ENCODE data around the gene TBPL2.
"Not testable (repeated sequence)": the region's sequence is repeated elsewhere in the genome, so short reads cannot be mapped to it uniquely, and the experiment has no call there.

TBPL2 gene

GRCh38 chr14:55404173-55404854, 36.1 kb downstream of the TBPL2 start:
- DNase-seq (ENCODE audit: low spot score) (no peak), FAIRE-seq (no peak)

- FAIRE-seq: peak; percentile 96
- DNase-seq (ENCODE audit: low spot score): no peak
Measured at GRCh38 chr14:55401751-55402150, 38.7 kb downstream of the TBPL2 start.

DNA sequence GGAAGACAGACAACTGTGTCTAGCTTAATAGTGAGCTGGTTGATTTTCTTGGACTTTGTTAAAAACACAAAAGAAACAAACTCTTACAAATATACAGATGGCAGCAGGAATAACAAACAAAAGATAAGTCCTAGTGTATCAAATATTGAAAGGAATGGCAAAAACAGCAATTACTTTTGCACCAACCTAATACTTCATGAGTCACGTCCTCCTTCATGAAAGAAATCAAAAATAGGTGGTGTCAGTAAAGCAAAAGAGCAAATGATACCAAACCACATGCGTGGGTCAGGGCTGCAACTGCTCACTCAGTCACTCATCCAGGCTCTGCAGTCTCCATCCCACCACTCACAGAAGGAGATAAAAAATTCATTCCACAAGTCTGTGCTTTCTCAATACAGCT, 40.6 kb downstream of the TBPL2 start:
- peak; percentile 37 for FAIRE-seq
- DNase-seq (ENCODE audit: low spot score): no peak

GRCh38 chr14:55399183-55399582, 41.2 kb downstream of the TBPL2 start:
- FAIRE-seq (no peak), DNase-seq (ENCODE audit: low spot score) (no peak)

DNA sequence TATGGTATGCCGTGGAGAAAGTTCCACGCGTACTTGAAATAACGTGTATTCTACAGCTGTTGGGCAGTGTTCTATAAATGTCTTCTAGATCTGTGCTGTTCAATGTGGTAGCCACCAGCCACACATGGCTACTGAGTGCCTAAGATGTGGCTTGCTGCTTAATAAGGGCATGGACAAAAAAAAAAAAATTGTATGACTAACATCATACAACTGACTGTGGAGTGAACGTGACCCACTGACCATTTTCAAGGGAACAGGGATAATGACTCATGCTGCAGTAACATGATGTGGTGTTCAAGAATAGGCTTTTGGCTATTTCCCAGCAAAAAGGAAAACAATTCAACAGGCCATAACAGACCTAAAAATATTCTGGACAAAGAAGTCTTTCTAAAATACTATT, 41.7 kb downstream of the TBPL2 start:
- peak; percentile 53 for FAIRE-seq
- peak; percentile 86 for DNase-seq (ENCODE audit: low spot score)

GRCh38 chr14:55389330-55389729, 51.1 kb downstream of the TBPL2 start:
- no peak for FAIRE-seq
- no peak for DNase-seq (ENCODE audit: low spot score)

DNA sequence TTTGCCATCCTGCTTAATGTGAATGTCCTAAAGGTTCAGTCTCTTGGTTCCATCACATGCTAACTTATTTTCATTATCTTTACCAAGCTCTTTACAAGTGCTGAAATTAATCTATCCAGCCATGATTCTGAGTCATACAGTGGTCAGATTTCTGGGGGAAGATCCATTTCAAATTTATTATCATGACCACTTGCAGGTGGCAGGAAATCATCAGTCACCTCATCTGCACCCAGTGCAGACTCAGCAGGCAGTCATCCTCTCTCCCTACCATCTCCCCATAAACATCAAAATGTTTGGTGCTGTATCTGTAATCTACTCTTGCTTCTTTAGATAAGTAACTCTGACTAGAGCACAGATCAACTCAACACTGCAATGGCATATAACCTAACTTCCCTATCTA, 52.3 kb downstream of the TBPL2 start:
- FAIRE-seq: no peak
- DNase-seq (ENCODE audit: low spot score): no peak

DNA sequence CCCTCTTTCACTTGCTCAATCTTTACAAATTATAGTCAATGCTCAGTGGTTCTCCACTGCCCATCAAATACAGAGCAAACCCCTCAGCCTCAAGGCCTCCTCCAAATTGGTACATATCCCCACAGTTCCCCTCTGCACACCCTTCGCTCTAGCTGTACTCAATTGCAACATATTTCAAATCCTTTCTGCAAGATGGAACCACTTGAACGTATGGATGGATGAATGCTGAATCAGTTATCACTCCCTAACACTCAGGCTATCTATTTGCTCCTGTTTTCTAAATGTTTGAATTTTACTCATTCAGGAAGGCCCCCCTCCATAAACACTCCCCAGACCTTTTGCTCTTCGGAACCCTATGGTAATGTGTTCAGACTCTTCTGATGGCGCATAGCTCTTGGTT, 53.3 kb downstream of the TBPL2 start:
- FAIRE-seq (no peak), DNase-seq (ENCODE audit: low spot score) (no peak)

DNA sequence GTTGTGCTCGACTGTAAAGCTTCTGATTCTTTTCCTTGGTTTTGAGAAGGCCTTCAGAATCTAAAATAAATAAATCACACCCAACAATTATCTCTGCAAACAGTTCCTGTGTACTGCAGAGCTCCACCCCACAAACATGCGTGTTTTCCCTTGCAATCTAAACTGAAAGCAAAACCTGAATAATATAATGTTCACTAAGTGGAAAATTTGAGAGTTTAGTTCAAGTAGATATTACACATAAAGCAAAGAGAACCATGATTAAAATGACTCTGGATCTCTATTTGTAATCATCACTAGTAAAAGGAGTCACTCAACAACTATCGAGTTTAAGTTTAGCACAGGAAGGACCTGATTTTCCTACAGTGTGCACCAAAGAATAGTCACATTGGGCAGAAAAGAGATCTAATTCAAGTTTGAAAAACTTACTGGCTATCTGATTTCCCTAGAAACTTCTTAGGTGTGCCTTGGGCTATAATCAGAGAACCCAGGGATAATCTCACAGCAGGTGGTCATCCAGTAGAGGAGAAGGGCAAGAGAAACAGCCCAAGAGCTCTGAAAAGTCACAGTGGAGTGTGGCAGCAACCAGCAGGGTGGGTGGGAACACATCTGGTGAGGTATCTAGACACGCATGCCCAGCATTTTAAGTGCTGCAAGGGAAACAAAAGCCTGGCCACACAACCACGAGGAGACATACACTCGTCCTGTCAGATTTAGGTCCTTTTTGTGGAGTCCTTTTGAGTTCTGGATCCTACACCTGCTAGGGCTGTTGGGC, 54.2 kb downstream of the TBPL2 start:
- FAIRE-seq (no peak), DNase-seq (ENCODE audit: low spot score) (no peak)

DNA sequence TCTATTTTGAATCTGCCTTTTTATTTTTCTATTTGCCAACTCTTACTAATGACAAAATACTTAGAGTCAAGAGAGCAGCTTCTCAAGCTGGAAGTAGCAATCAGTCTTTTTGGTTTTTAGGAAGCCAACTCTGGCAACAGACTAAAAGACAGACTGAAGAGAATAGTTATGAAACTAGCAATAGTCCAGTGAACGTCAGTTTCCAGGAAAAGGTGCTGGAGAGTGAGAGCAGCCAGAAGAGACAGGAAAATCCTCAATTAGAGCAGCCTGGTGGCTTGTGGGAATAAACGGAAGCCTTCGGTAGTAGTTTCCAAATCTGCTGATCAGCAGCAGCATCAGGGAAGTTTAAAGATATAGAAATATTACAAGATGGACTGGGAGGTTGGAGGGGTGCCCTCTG, 55.9 kb downstream of the TBPL2 start:
- DNase-seq (ENCODE audit: low spot score) (no peak), FAIRE-seq (no peak)

GRCh38 chr14:55383541-55384140, 56.8 kb downstream of the TBPL2 start:
- FAIRE-seq: peak; percentile 9
- no peak for DNase-seq (ENCODE audit: low spot score)

GRCh38 chr14:55383056-55383466, 57.4 kb downstream of the TBPL2 start:
- DNase-seq (ENCODE audit: low spot score); FAIRE-seq: not testable (repeated sequence)

GRCh38 chr14:55382483-55382882, 57.9 kb downstream of the TBPL2 start:
- DNase-seq (ENCODE audit: low spot score) (no peak), FAIRE-seq (no peak)

- FAIRE-seq (no peak), DNase-seq (ENCODE audit: low spot score) (no peak)
Measured at GRCh38 chr14:55381561-55381960, 58.9 kb downstream of the TBPL2 start.

- no peak for DNase-seq (ENCODE audit: low spot score)
Measured at GRCh38 chr14:55381040-55381439, 59.4 kb downstream of the TBPL2 start.

GRCh38 chr14:55377236-55377635, 63.2 kb downstream of the TBPL2 start:
- FAIRE-seq (no peak), DNase-seq (ENCODE audit: low spot score) (no peak)

More at GRCh38 chr14:55381040-55381439, 59.4 kb downstream of the TBPL2 start:
- no peak for FAIRE-seq

DNA sequence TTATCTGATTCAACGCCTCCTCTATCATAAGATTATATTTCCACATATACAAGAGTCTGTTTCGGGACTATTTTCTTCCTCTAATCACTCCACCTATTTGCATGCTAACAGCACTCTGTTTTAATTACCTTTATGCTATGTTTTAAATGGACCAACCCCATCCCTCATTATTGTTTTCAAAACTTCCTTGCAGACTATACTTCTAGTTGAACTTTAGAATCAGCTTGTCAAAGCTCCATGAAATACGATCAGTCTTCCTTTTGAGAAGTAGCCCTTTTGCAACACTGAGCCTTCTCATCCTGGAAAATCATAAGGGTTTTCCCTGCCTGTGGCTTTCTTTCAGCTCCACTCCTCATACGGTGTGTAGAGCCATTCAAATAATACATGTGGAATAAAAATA, 65.6 kb downstream of the TBPL2 start:
- FAIRE-seq: no peak
- DNase-seq (ENCODE audit: low spot score): no peak

GRCh38 chr14:55373784-55374705, 66.4 kb downstream of the TBPL2 start:
- peak; percentile 58 for DNase-seq (ENCODE audit: low spot score)
- FAIRE-seq: no peak

- FAIRE-seq: no peak
- no peak for DNase-seq (ENCODE audit: low spot score)
Measured at GRCh38 chr14:55372825-55373224, 67.6 kb downstream of the TBPL2 start.

DNA sequence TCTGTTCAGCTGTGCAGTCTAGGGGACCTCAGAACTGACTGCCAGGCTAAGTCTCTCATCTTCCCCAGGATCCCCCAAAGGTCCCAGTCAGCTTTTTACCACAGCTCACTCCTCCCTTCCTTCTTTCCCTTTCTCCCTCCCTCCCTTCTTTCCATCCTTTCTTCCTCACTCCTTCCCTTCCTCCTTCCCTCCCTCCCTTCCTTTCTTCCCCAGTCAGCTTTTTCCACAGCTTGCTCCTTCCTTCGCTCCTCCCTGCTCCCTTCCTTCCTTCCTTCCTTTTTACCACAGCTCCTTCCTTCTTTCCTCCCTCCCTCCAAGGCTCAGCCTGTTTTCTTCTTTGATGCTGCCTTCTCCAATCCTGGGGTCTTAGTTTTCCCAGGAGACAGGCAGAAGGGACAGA, 68.0 kb downstream of the TBPL2 start:
- FAIRE-seq: no peak
- DNase-seq (ENCODE audit: low spot score): no peak

- FAIRE-seq (no peak), DNase-seq (ENCODE audit: low spot score) (no peak)
Measured at GRCh38 chr14:55370883-55371455, 69.4 kb downstream of the TBPL2 start.
